HepG2 (cell line): ENCODE data around the gene GP1BA. TPM values are rescaled to one million over a fixed set of nuclear protein-coding genes. Genes with fewer than 3 reads are reported as not detected.

ENCODE experiments used
- ARNT ChIP-seq: fragments of 450-650 bp; IDR thresholded peaks from 2 replicates; pipeline ENCODE4 v1.6.1; 2017
- ATF3 ChIP-seq: sonication (generic); formaldehyde crosslinking; IDR thresholded peaks from 2 replicates; pipeline ENCODE4 v1.4.0; 2020; ENCODE audit warnings: missing genetic modification reagents
- CCDC6 ChIP-seq: sonication (generic); formaldehyde crosslinking; IDR thresholded peaks from 2 replicates; pipeline ENCODE4 v1.8.1; 2022; ENCODE audit warnings: mild to moderate bottlenecking, missing genetic modification reagents, moderate library complexity
- CEBPG ChIP-seq: IDR thresholded peaks from 2 replicates; pipeline ENCODE4 v1.6.1; 2016
- DNMT3B ChIP-seq: conservative IDR thresholded peaks from 2 replicates; pipeline ENCODE4 v1.6.1; 2016; ENCODE audit warnings: missing biosample characterization, control low read depth
- FOSL2 ChIP-seq: sonication (generic); formaldehyde crosslinking; IDR thresholded peaks from 2 replicates; pipeline ENCODE4 v1.4.0; 2020; ENCODE audit warnings: missing genetic modification reagents
- GTF3A ChIP-seq: sonication (generic); formaldehyde crosslinking; conservative IDR thresholded peaks from 2 replicates; pipeline ENCODE4 v1.4.0; 2020; ENCODE audit warnings: mild to moderate bottlenecking, missing genetic modification reagents
- IKZF1 ChIP-seq: fragments of 450-650 bp; IDR thresholded peaks from 2 replicates; pipeline ENCODE4 v1.7.1; 2016
- IKZF4 ChIP-seq: sonication (generic); formaldehyde crosslinking; IDR thresholded peaks from 2 replicates; pipeline ENCODE4 v1.5.1; 2020; ENCODE audit warnings: borderline replicate concordance, mild to moderate bottlenecking, low read depth, missing genetic modification reagents; ENCODE audit errors: not compliant biosample characterization
- KLF15 ChIP-seq: sonication (generic); formaldehyde crosslinking; IDR thresholded peaks from 2 replicates; pipeline ENCODE4 v1.8.1; 2023; ENCODE audit warnings: borderline replicate concordance, mild to moderate bottlenecking, inconsistent platforms, missing genetic modification reagents, mixed read lengths
- KLF6 ChIP-seq: IDR thresholded peaks from 2 replicates; pipeline ENCODE4 v1.8.0; 2016; ENCODE audit warnings: missing biosample characterization, missing genetic modification reagents
- NFAT5 ChIP-seq: sonication (generic); formaldehyde crosslinking; IDR thresholded peaks from 2 replicates; pipeline ENCODE4 v1.4.0; 2020; ENCODE audit warnings: missing genetic modification reagents
- NKX3-1 ChIP-seq: sonication (generic); formaldehyde crosslinking; IDR thresholded peaks from 2 replicates; pipeline ENCODE4 v1.5.0; 2020; ENCODE audit warnings: missing genetic modification reagents
- POGK ChIP-seq: sonication (generic); formaldehyde crosslinking; conservative IDR thresholded peaks from 2 replicates; pipeline ENCODE4 v1.8.0; 2022; ENCODE audit warnings: mild to moderate bottlenecking, moderate library complexity, missing genetic modification reagents
- SMARCC2 ChIP-seq: fragments of 450-650 bp; IDR thresholded peaks from 2 replicates; pipeline ENCODE4 v1.6.1; 2017; ENCODE audit warnings: antibody characterized with exemption, mild to moderate bottlenecking
- UBTF ChIP-seq: sonication (generic); formaldehyde crosslinking; IDR thresholded peaks from 2 replicates; pipeline ENCODE4 v1.4.0; 2020; ENCODE audit warnings: mild to moderate bottlenecking, missing genetic modification reagents
- ZKSCAN8 ChIP-seq: IDR thresholded peaks from 2 replicates; pipeline ENCODE4 v1.6.1; 2016; ENCODE audit warnings: borderline replicate concordance, missing genetic modification reagents, missing compliant biosample characterization
- ZNF205 ChIP-seq: IDR thresholded peaks from 2 replicates; pipeline ENCODE4 v1.6.1; 2018; ENCODE audit warnings: missing biosample characterization, missing genetic modification reagents
- ZNF256 ChIP-seq: sonication (generic); formaldehyde crosslinking; conservative IDR thresholded peaks from 2 replicates; pipeline ENCODE4 v1.4.0; 2020; ENCODE audit warnings: missing genetic modification reagents
- ZNF572 ChIP-seq: sonication (generic); formaldehyde crosslinking; IDR thresholded peaks from 2 replicates; pipeline ENCODE4 v1.5.1; 2020; ENCODE audit warnings: mild to moderate bottlenecking, missing genetic modification reagents
- ZNF672 ChIP-seq: sonication (generic); formaldehyde crosslinking; IDR thresholded peaks from 2 replicates; pipeline ENCODE4 v1.8.1; 2022; ENCODE audit warnings: missing genetic modification reagents
- ZNF839 ChIP-seq: sonication (generic); formaldehyde crosslinking; IDR thresholded peaks from 2 replicates; pipeline ENCODE4 v1.4.0; 2020; ENCODE audit warnings: missing genetic modification reagents, mild to moderate bottlenecking, borderline replicate concordance
- polyA plus RNA-seq, 8 experiments: library from polyadenylated mRNA; depleted of rRNA in 3 of 8; stranded (reverse) in 7 of 8; unstranded in 1 of 8; fragments of >200 nt; fragmentation: Illumina TruSeq in 4 of 8; extraction: Trizol in 4 of 8; gene quantifications; 2 replicates each; pipeline versions ENCODE4 v1.2.1 to v1.2.3, GENCODE V29; 2011 to 2016; ENCODE audit warnings: low read depth in 4 of 8, missing spikeins in 1 of 8, mixed read lengths in 1 of 8; ENCODE audit not compliant: insufficient read depth in 1 of 8
- total RNA-seq, 5 experiments: library from RNA; depleted of rRNA; stranded (reverse); fragments of >200 nt; fragmentation: Illumina TruSeq; extraction: Trizol; gene quantifications; 2 replicates each; pipeline ENCODE4 v1.2.3, GENCODE V29; 2016; ENCODE audit warnings: low read depth in 1 of 5

Gene GP1BA
- total and polyA plus RNA-seq, 2 of the 13 experiments (the other 11 are each of a cell fraction or from before 2014, with no cell fraction given) = not detected

GRCh38 chr17:4948166-4948930, 16.3 kb downstream of the GP1BA start, which contains the start of gene PFN1 (continued):
- TF ChIP-seq NFAT5 (CRISPR knock-in tag) (no peak), SMARCC2 (no peak), NKX3-1 (CRISPR knock-in tag) (0 out of 2 replicates have a peak, but pooled peaks have one; percentile 26), ATF3 (peak; percentile 17; the same call in 1 of the 2 replicates), UBTF (CRISPR knock-in tag) (peak; percentile 73; the same call in 1 of the 2 replicates), DNMT3B (CRISPR knock-in tag) (no peak), ZNF256 (0 out of 2 replicates have a peak, but pooled peaks have one; percentile 12), KLF6 (CRISPR knock-in tag) (no peak), ZNF205 (CRISPR knock-in tag) (no peak), GTF3A (no peak), KLF15 (CRISPR knock-in tag) (no peak), ARNT (no peak), CCDC6 (CRISPR knock-in tag) (peak; percentile 89), CEBPG (peak; percentile 76), ZNF672 (0 out of 2 replicates have a peak, but pooled peaks have one; percentile 50), FOSL2 (CRISPR knock-in tag) (no peak), IKZF1 (no peak), ZKSCAN8 (CRISPR knock-in tag) (no peak), ZNF572 (CRISPR knock-in tag) (0 out of 2 replicates have a peak, but pooled peaks have one; percentile 15), IKZF4 (CRISPR knock-in tag) (peak; percentile 94), ZNF839 (no peak), POGK (CRISPR knock-in tag) (no peak; the same call in 1 of the 2 replicates)
